Fibroblast of skin of scalp (primary cell): ENCODE data around the gene HOXA2. TPM values are rescaled to one million over a fixed set of nuclear protein-coding genes. Genes with fewer than 3 reads are reported as not detected.

Source experiments
- DNase-seq: peaks from one replicate; pipeline ENCODE4 v3.0.0-alpha.2; 2013
- polyA plus RNA-seq, 2 experiments: library from polyadenylated mRNA; unstranded; fragments of 120-200 nt; gene quantifications; one replicate each; pipeline ENCODE4 v1.2.1, GENCODE V29; 2013; ENCODE audit not compliant: insufficient read length in 2 of 2

The HOXA2 gene
- polyA plus RNA-seq (2013, experiment 1 of 2; ENCODE audit: insufficient read length) = not detected
- polyA plus RNA-seq (2013, experiment 2 of 2; ENCODE audit: insufficient read length) = 0.22 TPM

- no peak for DNase-seq
Measured at GRCh38 chr7:27102581-27103442, at the start of gene HOXA2. HOXA2 (minus strand) TSS chr7:27102683; CDS start chr7:27102500, 183 bp downstream.

GRCh38 chr7:27151341-27151930, 49.0 kb upstream of the HOXA2 start:
- DNase-seq = no peak

- DNase-seq = peak; percentile 50
Measured at GRCh38 chr7:27150568-27151340, 48.3 kb upstream of the HOXA2 start.

- no peak for DNase-seq
Measured at GRCh38 chr7:27149842-27150567, 47.5 kb upstream of the HOXA2 start.

GRCh38 chr7:27148756-27149641, 46.5 kb upstream of the HOXA2 start:
- DNase-seq = no peak

GRCh38 chr7:27148031-27148755, 45.7 kb upstream of the HOXA2 start:
- DNase-seq = no peak

- DNase-seq = no peak
Measured at GRCh38 chr7:27147199-27148030, 44.9 kb upstream of the HOXA2 start, which contains the start of gene HOXA6. HOXA6 (minus strand) TSS chr7:27147774; CDS start chr7:27147749, 25 bp downstream.

GRCh38 chr7:27146491-27147198, 44.2 kb upstream of the HOXA2 start:
- no peak for DNase-seq

- no peak for DNase-seq
Measured at GRCh38 chr7:27145914-27146412, 43.5 kb upstream of the HOXA2 start.

- DNase-seq = no peak
Measured at GRCh38 chr7:27145165-27145913, 42.9 kb upstream of the HOXA2 start.

GRCh38 chr7:27144781-27145164, 42.3 kb upstream of the HOXA2 start:
- DNase-seq = no peak

- DNase-seq = no peak
Measured at GRCh38 chr7:27143950-27144780, 41.7 kb upstream of the HOXA2 start.

- DNase-seq = no peak
Measured at GRCh38 chr7:27143023-27143949, 40.8 kb upstream of the HOXA2 start, which contains the start of gene HOXA5. HOXA5 (minus strand) TSS chr7:27143681; CDS start chr7:27143607, 74 bp downstream.

GRCh38 chr7:27142580-27143022, 40.1 kb upstream of the HOXA2 start:
- no peak for DNase-seq

- DNase-seq = no peak
Measured at GRCh38 chr7:27141923-27142579, 39.6 kb upstream of the HOXA2 start.
